Caco-2 (cell line): ENCODE measurements around the gene C10orf90. TPM values are rescaled to one million over a fixed set of nuclear protein-coding genes. Genes with fewer than 3 reads are reported as not detected.

Source experiments
- BruUV-seq: library from RNA; stranded (reverse); fragments of 400-500 nt; replicated peaks from 2 replicates; lab custom pipeline; 2021; lab: Mats Ljungman, UMichigan
- CTCF ChIA-PET: fragments of 300-600 bp; sonication (Branson Sonifier 250); formaldehyde crosslinking; loops from one replicate; lab custom pipeline; 2022; ENCODE audit warnings: antibody characterized with exemption; lab: Charles Lee
- POLR2A ChIA-PET: fragments of 300-600 bp; sonication (Branson Sonifier 250); formaldehyde crosslinking; loops from one replicate; lab custom pipeline; 2022; ENCODE audit warnings: antibody characterized with exemption; lab: Charles Lee
- DNase-seq, 2 experiments: peaks; one replicate each; pipeline versions ENCODE4 v3.0.0 to v3.0.0-alpha.2; 2020 to 2022
- H3K27me3 ChIP-seq: replicated peaks from 2 replicates; pipeline ENCODE4 v1.6.0; 2011; ENCODE audit warnings: low read length; ENCODE audit not compliant: control insufficient read depth, insufficient read depth
- H3K36me3 ChIP-seq: 2 replicates; pipeline ENCODE4 v1.5.1; 2011; ENCODE audit warnings: low read length; ENCODE audit not compliant: control insufficient read depth, insufficient read depth
- H3K4me1 ChIP-seq: fragments of 250-450 bp; sonication (Bioruptor Pico); 2 replicates; pipeline ENCODE4 v1.5.1; 2020; ENCODE audit warnings: mild to moderate bottlenecking
- H3K4me3 ChIP-seq: 2 replicates; pipeline ENCODE4 v1.5.1; 2011; ENCODE audit warnings: low read depth, mild to moderate bottlenecking, control low read depth, low read length
- H3K9me3 ChIP-seq: fragments of 250-450 bp; sonication (Bioruptor Pico); 2 replicates; pipeline ENCODE4 v1.5.1; 2020; ENCODE audit warnings: mild to moderate bottlenecking, moderate library complexity
- H3K27ac Mint-ChIP-seq: one replicate; pipeline ENCODE4 v1.8.0; 2022; ENCODE audit warnings: mixed read lengths; ENCODE audit not compliant: unreplicated experiment
- H3K27me3 Mint-ChIP-seq: one replicate; pipeline ENCODE4 v1.8.0; 2022; ENCODE audit warnings: mixed read lengths; ENCODE audit not compliant: insufficient read depth, unreplicated experiment
- H3K36me3 Mint-ChIP-seq: one replicate; pipeline ENCODE4 v1.8.0; 2022; ENCODE audit warnings: mild to moderate bottlenecking, mixed read lengths; ENCODE audit not compliant: insufficient read depth, unreplicated experiment
- H3K4me1 Mint-ChIP-seq: one replicate; pipeline ENCODE4 v1.8.0; 2022; ENCODE audit warnings: low read depth, mixed read lengths; ENCODE audit not compliant: unreplicated experiment
- H3K4me3 Mint-ChIP-seq: one replicate; pipeline ENCODE4 v1.8.0; 2022; ENCODE audit warnings: mild to moderate bottlenecking, moderate library complexity, mixed read lengths; ENCODE audit not compliant: unreplicated experiment
- H3K9me3 Mint-ChIP-seq: one replicate; pipeline ENCODE4 v1.8.0; 2022; ENCODE audit warnings: mixed read lengths; ENCODE audit not compliant: unreplicated experiment
- CTCF ChIP-seq, 2 experiments: fragments of 200-600 bp in 1 of 2; IDR thresholded peaks; 1 replicate in 1 of 2; 2 replicates in 1 of 2; pipeline versions ENCODE4 v1.5.1 to v1.8.0; 2011 to 2022; ENCODE audit warnings: antibody characterized with exemption in 1 of 2, control low read depth in 1 of 2, inconsistent platforms in 1 of 2, low read depth in 1 of 2, low read length in 1 of 2, mild to moderate bottlenecking in 1 of 2, moderate library complexity in 1 of 2; ENCODE audit not compliant: insufficient read depth in 1 of 2, severe bottlenecking in 1 of 2, unreplicated experiment in 1 of 2
- intact Hi-C: fragments of 100-400 bp; cut with micrococcal nuclease; formaldehyde crosslinking; loops from one replicate; pipeline ENCODE4 v1.10.0; 2022; ENCODE audit not compliant: unreplicated experiment
- total RNA-seq: library from RNA; stranded (reverse); gene quantifications from 2 replicates; pipeline ENCODE4 v1.2.3, GENCODE V29; 2022

C10orf90 gene
- total RNA-seq, 1 experiment from 2014 or later, result not detected

DNA sequence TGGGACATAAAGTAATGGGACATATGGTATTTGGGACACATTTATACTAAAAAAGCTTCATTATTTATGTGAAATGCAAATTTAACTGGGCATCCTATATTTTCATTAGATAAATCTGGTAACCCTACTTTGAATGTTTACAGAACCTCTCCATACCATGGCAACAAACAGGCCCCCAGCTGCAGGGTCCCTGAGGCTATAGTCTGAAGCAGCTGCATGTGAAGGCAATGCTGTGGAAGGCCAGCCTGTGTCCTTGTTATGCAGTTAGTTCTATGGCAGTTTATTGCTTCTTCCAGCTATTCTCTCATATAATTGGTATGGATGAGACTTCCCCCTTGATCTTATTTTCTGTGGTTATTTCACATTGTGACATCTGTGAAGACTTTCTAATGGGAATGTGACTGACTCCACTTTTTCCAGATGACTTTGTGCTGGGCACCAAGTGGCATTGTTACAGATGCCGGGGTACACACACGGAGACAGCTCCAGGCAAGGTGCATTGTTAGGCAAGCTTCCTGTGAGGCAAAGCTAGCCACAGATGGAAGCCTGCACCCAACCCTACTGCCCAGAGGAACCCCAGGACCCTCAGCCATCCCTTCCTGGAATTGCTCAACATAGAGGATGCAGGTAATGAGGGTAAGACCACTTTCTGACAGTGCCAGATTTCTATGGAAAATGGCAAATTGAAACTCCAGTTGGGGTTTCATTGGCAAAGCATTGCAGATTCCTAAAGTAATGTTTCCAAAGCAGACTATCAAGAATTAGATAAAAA is 232.7 kb downstream of the C10orf90 start:
- Histone ChIP-seq H3K4me3 (no peak overlapping the region), H3K27me3 (no peaks in the 10 kb centered on the region), H3K9me3 (no peaks in the 10 kb centered on the region), H3K36me3 (no peaks in the 10 kb centered on the region), H3K4me1 (no peaks in the 10 kb centered on the region)
- intact Hi-C loops, result no loop called here
- Mint-ChIP-seq H3K4me3 (no peak overlapping the region), H3K27ac (no peak overlapping the region), H3K4me1 (no peaks in the 10 kb centered on the region), H3K36me3 (no peaks in the 10 kb centered on the region), H3K27me3 (peaks cover 5% of the 10 kb centered on the region), H3K9me3 (peaks cover 4% of the 10 kb centered on the region)
- no peak for DNase-seq
- ChIA-PET POLR2A (no interaction called here), CTCF (no interaction called here)
- BruUV-seq, result no TSS peak
- no peak for TF ChIP-seq CTCF (IDR thresholded peaks at IDR 0.05; ENCODE audit: insufficient read depth in 1 of 2, low read depth in 1 of 2, low read length in 1 of 2, severe bottlenecking in 1 of 2, unreplicated experiment in 1 of 2)

DNA sequence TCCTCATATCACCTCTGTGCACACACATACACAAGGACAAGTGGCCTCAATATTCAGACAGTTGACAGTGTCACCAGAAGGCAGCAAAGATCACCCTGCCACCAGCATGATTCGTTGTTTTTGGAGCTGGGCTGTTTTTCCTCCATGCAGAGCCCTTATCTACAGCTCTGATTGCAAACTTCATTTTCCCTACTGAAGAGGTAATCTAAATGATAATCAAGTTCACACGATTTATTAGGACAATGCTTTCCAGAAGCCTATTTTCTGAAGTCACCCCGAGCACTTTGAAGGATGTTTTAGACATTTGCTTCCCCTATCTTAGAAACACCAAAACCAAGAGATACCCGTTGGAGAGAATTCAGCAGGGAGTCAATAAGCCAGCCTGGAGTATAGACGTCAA is 236.3 kb downstream of the C10orf90 start:
- Mint-ChIP-seq H3K27me3 (peaks cover 7% of the 10 kb centered on the region), H3K4me3 (no peak overlapping the region), H3K27ac (no peak overlapping the region), H3K4me1 (no peaks in the 10 kb centered on the region), H3K9me3 (no peaks in the 10 kb centered on the region), H3K36me3 (no peaks in the 10 kb centered on the region)
- Histone ChIP-seq H3K36me3 (no peaks in the 10 kb centered on the region), H3K27me3 (no peaks in the 10 kb centered on the region), H3K4me3 (no peak overlapping the region), H3K4me1 (no peaks in the 10 kb centered on the region), H3K9me3 (no peaks in the 10 kb centered on the region)
- ChIA-PET POLR2A (no interaction called here), CTCF (no interaction called here)
- DNase-seq, result no peak
- BruUV-seq, result no TSS peak
- no peak for TF ChIP-seq CTCF (IDR thresholded peaks at IDR 0.05; ENCODE audit: insufficient read depth in 1 of 2, low read depth in 1 of 2, low read length in 1 of 2, severe bottlenecking in 1 of 2, unreplicated experiment in 1 of 2)
- intact Hi-C loops, result no loop called here

GRCh38 chr10:126433351-126433750 is 237.1 kb downstream of the C10orf90 start:
- BruUV-seq, result no TSS peak
- Histone ChIP-seq H3K4me3 (no peak overlapping the region), H3K4me1 (no peaks in the 10 kb centered on the region), H3K9me3 (no peaks in the 10 kb centered on the region), H3K36me3 (no peaks in the 10 kb centered on the region), H3K27me3 (no peaks in the 10 kb centered on the region)
- H3K9me3 Mint-ChIP-seq, result no peaks in the 10 kb centered on the region
- intact Hi-C loops, result no loop called here
- ChIA-PET POLR2A (no interaction called here), CTCF (no interaction called here)
- TF ChIP-seq CTCF (IDR thresholded peaks at IDR 0.05; ENCODE audit: insufficient read depth in 1 of 2, low read depth in 1 of 2, low read length in 1 of 2, severe bottlenecking in 1 of 2, unreplicated experiment in 1 of 2), result no peak
- H3K4me1 Mint-ChIP-seq, result no peaks in the 10 kb centered on the region
- no peaks in the 10 kb centered on the region for H3K36me3 Mint-ChIP-seq
- no peak overlapping the region for H3K4me3 Mint-ChIP-seq
- no peak for DNase-seq
- no peak overlapping the region for H3K27ac Mint-ChIP-seq
- peaks cover 5% of the 10 kb centered on the region for H3K27me3 Mint-ChIP-seq
